Measurements from ENCODE around the gene CDKN1A.
"Not testable (repeated sequence)": the region's sequence is repeated elsewhere in the genome, so short reads cannot be mapped to it uniquely, and the experiment has no call there.

CDKN1A gene

DNA sequence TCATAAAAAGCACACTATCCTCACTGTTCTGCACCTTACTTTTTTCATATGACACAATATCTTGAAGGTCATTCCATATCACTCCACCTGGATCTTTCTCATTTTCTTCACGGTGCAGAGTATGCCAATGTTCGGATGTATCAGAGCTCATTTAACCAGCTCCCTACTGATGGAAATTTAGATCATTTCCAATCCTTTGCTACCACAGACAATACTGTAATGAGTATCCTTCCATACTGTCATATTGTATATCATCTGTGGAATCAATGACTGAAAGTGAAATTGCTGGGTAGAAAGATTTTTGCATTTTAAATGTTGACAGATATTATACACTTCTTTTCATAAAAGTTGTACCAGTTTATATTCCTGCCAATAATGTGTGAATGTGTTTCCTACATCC lies 16.9 kb downstream of the CDKN1A start:
- DNase-seq (ENCODE audit: low read depth) = no peak

DNA sequence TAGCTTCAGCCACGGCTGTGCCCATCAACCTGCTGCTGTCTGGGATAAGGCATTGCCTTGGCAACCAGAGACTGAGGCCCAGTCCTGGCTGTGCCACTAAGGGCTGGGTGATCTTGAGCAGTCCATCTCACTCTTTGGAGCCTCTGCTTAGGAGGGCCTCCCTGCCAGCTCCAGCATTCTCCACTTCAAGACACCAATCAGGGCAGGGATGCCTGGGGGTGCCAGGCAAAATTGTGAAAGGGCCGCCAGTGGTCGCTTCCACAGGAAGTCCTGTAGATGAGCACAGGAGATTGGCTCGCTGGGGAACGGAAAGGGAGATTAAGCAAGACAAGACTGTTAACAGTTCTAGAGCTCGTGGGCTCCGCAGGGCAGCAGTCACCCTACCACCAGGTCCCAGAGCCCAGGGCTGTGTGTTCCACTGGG lies 19.0 kb downstream of the CDKN1A start, which contains the start of gene RAB44:
Gene RAB44 (plus strand): TSS at position 346 of the 423 bp plus-strand sequence. CDS start 6,410 bp downstream, outside the sequence.
- no peak for DNase-seq (ENCODE audit: low read depth)

- DNase-seq (ENCODE audit: low read depth) = no peak
Observed at GRCh38 chr6:36698196-36698595, 19.7 kb downstream of the CDKN1A start.

- no peak for DNase-seq (ENCODE audit: low read depth)
Observed at GRCh38 chr6:36698871-36699271, 20.4 kb downstream of the CDKN1A start.

DNA sequence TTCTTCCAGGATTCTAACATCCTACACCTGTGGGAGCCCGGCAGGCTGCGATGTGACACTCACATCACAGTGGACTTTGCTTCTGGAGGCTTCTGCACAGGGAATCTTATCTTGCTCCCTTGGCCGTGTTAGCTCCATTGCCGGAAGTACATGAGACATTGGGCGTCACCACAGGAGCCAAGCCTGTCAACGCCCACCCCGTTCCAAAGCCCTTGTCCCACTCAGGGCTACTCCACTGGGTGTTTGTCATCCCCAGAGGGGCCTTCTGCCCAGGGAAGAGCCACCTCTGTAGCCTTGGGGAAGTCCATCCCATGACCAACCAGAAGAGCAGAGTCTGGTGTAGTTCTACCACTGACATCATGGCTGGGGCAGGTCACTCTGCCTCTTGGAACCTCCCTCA lies 20.8 kb downstream of the CDKN1A start:
- DNase-seq (ENCODE audit: low read depth) = no peak

DNA sequence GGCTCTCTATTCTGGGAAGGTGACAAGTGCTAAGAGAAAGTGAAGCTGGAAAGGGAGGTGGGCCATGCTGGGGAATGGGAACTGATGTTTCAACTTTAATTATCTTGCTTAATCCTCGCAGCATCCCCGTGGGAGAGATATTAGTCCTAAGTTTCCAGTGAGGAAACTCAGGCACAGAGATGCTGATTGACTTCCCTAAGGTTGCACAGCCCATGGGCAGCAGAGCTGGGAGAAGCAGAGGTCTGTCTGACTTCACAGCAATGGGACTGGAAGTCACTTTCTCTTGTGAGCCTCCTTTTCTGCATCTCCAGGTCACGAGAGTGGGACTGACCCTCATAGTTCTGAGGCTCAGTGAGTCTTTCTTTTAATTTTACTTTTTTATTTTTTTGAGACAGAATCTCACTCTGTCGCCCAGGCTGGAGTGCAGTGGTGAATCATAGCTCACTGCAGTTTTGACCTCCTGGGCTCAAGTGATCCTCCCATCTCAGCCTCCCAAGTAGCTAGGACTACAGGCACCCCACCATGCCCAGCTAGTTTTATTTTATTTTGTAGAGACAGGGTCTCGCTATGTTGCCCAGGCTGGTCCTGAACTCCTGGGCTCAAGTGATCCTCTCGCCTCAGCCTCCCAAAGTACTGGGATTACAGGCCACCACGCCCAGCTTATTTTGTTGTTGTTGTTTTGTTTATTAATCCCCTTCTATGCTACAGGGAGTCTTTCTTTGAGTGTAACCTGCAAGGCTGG lies 21.7 kb downstream of the CDKN1A start:
- DNase-seq (ENCODE audit: low read depth) = no peak

DNA sequence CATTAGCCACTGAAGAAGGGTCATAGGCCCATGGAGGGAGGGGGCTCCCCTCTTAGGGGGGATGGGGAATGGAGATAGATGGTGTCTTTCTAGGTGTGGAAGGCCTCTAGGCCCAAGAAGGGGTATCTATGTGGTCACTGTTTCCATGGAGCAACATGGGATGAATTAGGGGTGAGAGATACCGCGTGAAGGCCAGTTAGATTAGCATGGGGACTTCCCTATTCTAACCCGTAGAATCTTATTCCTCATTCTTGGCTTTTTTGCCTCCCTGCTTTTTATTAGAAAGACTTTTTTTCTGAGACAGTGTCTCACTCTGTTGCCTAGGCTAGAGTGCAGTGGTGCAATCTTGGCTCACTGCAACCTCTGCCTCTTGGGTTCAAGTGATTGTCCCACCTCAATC lies 22.3 kb downstream of the CDKN1A start:
- DNase-seq (ENCODE audit: low read depth) = no peak

- DNase-seq (ENCODE audit: low read depth) = peak; percentile 45
Observed at GRCh38 chr6:36701401-36701991, 23.0 kb downstream of the CDKN1A start.

- DNase-seq (ENCODE audit: low read depth) = no peak
Observed at GRCh38 chr6:36702656-36703055, 24.1 kb downstream of the CDKN1A start.

DNA sequence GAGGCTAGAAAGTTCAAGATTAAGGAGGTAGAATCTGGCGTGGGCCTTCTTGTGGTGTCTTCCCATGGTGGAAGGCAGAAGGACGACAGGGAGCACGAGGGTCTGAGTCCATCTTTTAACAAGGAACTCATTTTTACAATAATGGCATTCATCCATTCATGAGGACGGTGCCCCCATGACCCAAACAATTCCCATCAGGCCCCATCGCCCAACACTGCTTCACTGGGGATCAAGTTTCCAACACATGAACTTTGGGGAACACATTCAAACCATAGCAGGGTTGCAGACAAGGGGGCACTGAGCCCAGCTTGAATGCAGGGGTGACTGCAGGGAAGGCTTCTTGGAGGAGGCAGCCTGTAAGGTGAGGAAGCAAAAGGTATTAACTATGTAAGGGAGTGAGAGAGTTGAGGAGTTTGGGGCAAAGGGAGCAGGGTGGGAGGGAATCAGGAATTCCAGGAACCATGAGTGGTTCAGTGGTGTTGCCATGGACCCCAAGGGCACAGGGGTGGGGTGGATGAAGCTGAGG lies 24.6 kb downstream of the CDKN1A start:
- no peak for DNase-seq (ENCODE audit: low read depth)

GRCh38 chr6:36703982-36704381 lies 25.5 kb downstream of the CDKN1A start:
- DNase-seq (ENCODE audit: low read depth) = no peak

GRCh38 chr6:36704961-36705577 lies 26.6 kb downstream of the CDKN1A start:
- DNase-seq (ENCODE audit: low read depth) = not testable (repeated sequence)

DNA sequence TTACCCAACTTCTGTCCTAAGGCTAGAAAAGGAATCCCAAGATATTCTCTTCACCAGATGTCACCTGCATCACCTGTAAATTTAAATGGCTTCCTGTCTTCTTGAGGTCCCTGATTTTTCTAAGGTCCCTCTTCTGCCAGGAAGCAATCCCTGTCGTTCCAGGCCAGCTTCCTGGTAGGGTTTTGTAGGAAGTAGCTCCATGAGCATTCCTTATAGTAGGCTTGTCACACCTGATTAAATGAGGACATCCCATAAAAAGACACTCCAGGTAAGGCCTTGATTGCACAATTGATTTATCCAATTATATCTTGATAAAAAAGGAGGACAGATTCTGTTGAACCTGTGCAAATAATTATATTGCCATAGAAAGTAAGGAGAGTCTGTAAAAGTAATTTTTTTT lies 27.8 kb downstream of the CDKN1A start:
- DNase-seq (ENCODE audit: low read depth) = no peak

DNA sequence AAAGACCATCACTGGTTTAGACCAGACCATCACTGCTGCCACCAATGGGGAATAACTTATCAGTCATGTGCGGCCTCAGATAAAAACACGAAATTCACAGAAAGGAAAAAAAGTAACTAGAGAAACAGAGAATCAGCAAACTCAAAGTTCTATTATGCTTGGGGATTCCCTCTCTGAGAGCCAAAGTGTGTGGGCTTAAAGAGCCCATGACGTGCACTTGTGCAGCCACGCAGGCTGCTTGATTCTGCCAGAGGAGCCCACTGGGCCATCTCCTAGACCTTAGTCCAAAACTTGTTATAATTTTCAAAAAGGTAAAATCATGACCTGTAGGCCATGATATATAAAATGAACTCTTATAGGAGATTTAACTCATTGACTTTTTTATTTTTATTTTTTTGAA lies 34.3 kb downstream of the CDKN1A start:
- no peak for DNase-seq (ENCODE audit: low read depth)

- no peak for DNase-seq (ENCODE audit: low read depth)
Observed at GRCh38 chr6:36713846-36714245, 35.3 kb downstream of the CDKN1A start.

GRCh38 chr6:36714511-36714910 lies 36.0 kb downstream of the CDKN1A start:
- DNase-seq (ENCODE audit: low read depth) = no peak

GRCh38 chr6:36715469-36715868 lies 37.0 kb downstream of the CDKN1A start:
- DNase-seq (ENCODE audit: low read depth) = no peak

DNA sequence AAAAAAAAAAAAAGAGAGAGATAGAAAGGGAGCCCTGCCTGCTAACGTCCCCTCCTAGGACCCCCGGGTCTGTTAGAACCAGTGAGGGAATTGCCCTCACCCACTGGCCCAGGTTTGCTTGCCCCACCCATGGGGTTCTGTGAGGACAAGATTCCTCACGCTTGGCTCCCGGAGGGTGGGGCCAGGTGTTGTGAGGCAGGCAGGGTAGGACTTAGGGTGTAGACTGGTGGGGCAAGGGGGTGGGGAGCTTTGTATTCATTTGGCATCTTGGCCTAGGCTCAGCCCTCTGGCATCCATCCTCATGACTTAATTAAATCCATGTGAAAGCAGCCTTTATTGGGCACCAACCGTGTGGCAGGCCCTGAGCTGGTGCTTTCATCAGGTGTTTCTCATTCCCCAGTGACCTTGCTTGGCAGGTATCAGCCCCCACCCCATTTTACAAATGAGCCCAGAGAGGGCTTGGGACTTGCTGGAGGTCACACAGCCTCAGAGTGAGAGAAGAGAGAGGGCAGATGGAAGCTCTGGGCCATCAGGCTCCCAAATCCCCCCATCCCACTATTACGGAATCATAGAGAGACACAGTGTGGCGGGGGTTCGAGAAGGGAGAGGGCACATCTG lies 38.1 kb downstream of the CDKN1A start:
- no peak for DNase-seq (ENCODE audit: low read depth)

- no peak for DNase-seq (ENCODE audit: low read depth)
Observed at GRCh38 chr6:36717231-36717825, 38.8 kb downstream of the CDKN1A start.

GRCh38 chr6:36717871-36718540 lies 39.5 kb downstream of the CDKN1A start:
- no peak for DNase-seq (ENCODE audit: low read depth)

DNA sequence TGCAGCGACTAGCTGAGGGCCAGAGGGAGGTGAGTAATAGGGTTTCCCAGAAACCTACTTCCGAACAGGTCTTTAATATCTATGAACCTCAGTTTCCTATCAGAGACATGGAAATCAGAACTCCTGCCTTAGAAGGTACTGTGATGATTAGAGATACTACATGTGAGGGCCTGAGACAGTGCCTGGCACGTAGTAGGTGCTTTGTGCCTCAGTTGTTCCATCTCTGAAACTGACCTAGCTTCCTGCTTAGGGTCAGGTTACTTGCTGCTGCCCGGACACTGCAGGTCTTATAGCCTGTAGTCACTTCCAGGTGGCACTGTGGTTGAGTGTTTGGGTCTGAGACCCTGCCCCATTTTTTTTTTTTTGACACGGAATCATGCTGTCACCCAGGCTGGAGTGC lies 40.0 kb downstream of the CDKN1A start:
- no peak for DNase-seq (ENCODE audit: low read depth)

DNA sequence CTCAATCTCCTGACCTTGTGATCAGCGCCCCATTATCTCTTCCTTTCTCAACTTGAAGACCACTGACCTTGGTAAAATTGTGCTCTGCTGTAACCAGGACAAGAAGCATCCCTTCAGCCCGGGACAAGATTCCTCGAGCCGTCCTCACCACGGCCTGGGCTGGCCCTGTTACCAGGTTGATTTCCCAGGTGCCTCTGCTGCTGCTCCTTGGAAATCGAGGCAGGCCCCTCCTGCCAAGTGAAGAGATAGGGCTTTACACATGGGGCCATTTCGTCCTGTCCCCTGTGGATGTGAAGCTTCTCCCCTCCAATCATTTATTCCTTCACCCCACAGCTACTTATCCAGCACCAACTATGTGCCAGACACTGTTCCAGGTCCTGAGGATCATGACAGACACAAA lies 40.6 kb downstream of the CDKN1A start:
- no peak for DNase-seq (ENCODE audit: low read depth)

Measured in iris pigment epithelial cell (primary cell).